Neural cell (in vitro differentiated cells): ENCODE measurements around the gene SHROOM2. TPM values are rescaled to one million over a fixed set of nuclear protein-coding genes. Genes with fewer than 3 reads are reported as not detected.

Experiments
- H2AFZ ChIP-seq: fragments of 200-600, 300-800 bp; sonication (generic), shearing (Covaris generic); 2 replicates; pipeline ENCODE4 v1.6.0; 2014; ENCODE audit warnings: low read depth, mild to moderate bottlenecking, antibody characterized with exemption, low read length, moderate library complexity
- H3F3A ChIP-seq: fragments of 200-600 bp; shearing (Covaris generic); 2 replicates; pipeline ENCODE4 v1.6.1; 2016; ENCODE audit warnings: mild to moderate bottlenecking, moderate library complexity, mixed read lengths, antibody characterized with exemption, low read length; ENCODE audit not compliant: insufficient read depth, poor library complexity, severe bottlenecking
- H3K27ac ChIP-seq: fragments of 200-600, 300-800 bp; sonication (generic), shearing (Covaris generic); 2 replicates; pipeline ENCODE4 v1.5.1; 2014; ENCODE audit warnings: mild to moderate bottlenecking, low read length, moderate library complexity
- H3K27me3 ChIP-seq: fragments of 300-800, 200-600 bp; sonication (generic), shearing (Covaris generic); 2 replicates; pipeline ENCODE4 v1.6.0; 2014; ENCODE audit warnings: mild to moderate bottlenecking, low read depth, low read length, moderate library complexity; ENCODE audit not compliant: insufficient read depth
- H3K36me3 ChIP-seq: fragments of 300-800, 200-600 bp; sonication (generic), shearing (Covaris generic); 2 replicates; pipeline ENCODE4 v1.5.1; 2014; ENCODE audit warnings: mild to moderate bottlenecking, antibody characterized with exemption, low read length, moderate library complexity; ENCODE audit not compliant: insufficient read depth
- H3K4me2 ChIP-seq: fragments of 300-800, 200-600 bp; sonication (generic), shearing (Covaris generic); 2 replicates; pipeline ENCODE4 v1.6.0; 2014; ENCODE audit warnings: mild to moderate bottlenecking, low read length
- H3K4me3 ChIP-seq: fragments of 300-800, 200-600 bp; sonication (generic), shearing (Covaris generic); 2 replicates; pipeline ENCODE4 v1.5.1; 2014; ENCODE audit warnings: mild to moderate bottlenecking, low read length, moderate library complexity
- H3K79me2 ChIP-seq: fragments of 200-600 bp; shearing (Covaris generic); replicated peaks from 2 replicates; pipeline ENCODE4 v1.6.0; 2014; ENCODE audit warnings: mild to moderate bottlenecking, low read length, moderate library complexity; ENCODE audit not compliant: insufficient read depth
- H3K9ac ChIP-seq: fragments of 300-800, 200-600 bp; sonication (generic), shearing (Covaris generic); 2 replicates; pipeline ENCODE4 v1.6.1; 2016; ENCODE audit warnings: mild to moderate bottlenecking, low read length, mixed read lengths
- H3K9me2 ChIP-seq: fragments of 200-600 bp; shearing (Covaris generic); 2 replicates; pipeline ENCODE4 v1.6.1; 2016; ENCODE audit warnings: mild to moderate bottlenecking, low read length, mixed read lengths; ENCODE audit not compliant: insufficient read depth
- H3K9me3 ChIP-seq: fragments of 200-600, 300-800 bp; sonication (generic), shearing (Covaris generic); 2 replicates; pipeline ENCODE4 v1.6.1; 2016; ENCODE audit warnings: mild to moderate bottlenecking, mixed run types, low read length, moderate library complexity, mixed read lengths
- H4K20me1 ChIP-seq: fragments of 200-600 bp; shearing (Covaris generic); 2 replicates; pipeline ENCODE4 v1.6.1; 2016; ENCODE audit warnings: mild to moderate bottlenecking, mixed run types; ENCODE audit not compliant: insufficient read depth
- CTCF ChIP-seq: fragments of 450-650 bp; IDR thresholded peaks from 2 replicates; pipeline ENCODE4 v1.5.1; 2014; ENCODE audit warnings: antibody characterized with exemption, mild to moderate bottlenecking, moderate library complexity; ENCODE audit not compliant: poor library complexity, severe bottlenecking
- EP300 ChIP-seq: fragments of 450-650 bp; conservative IDR thresholded peaks from 2 replicates; pipeline ENCODE4 v1.6.1; 2014; ENCODE audit warnings: antibody characterized with exemption, mild to moderate bottlenecking, moderate library complexity; ENCODE audit not compliant: poor library complexity, severe bottlenecking
- EZH2 ChIP-seq: fragments of 200-600, 300-800 bp; shearing (Covaris generic), sonication (generic); IDR thresholded peaks from 2 replicates; pipeline ENCODE4 v1.6.1; 2014; ENCODE audit warnings: antibody characterized with exemption, low read length, borderline replicate concordance, mild to moderate bottlenecking; ENCODE audit not compliant: insufficient read depth, poor library complexity, severe bottlenecking
- MXI1 ChIP-seq: fragments of 450-650 bp; conservative IDR thresholded peaks from 2 replicates; pipeline ENCODE4 v1.6.1; 2014; ENCODE audit warnings: antibody characterized with exemption, mild to moderate bottlenecking; ENCODE audit not compliant: poor library complexity, severe bottlenecking
- POLR2AphosphoS5 ChIP-seq: IDR thresholded peaks from 2 replicates; pipeline ENCODE4 v1.6.1; 2012
- RAD21 ChIP-seq: fragments of 450-650 bp; conservative IDR thresholded peaks from 2 replicates; pipeline ENCODE4 v1.6.1; 2014; ENCODE audit warnings: antibody characterized with exemption, mild to moderate bottlenecking, moderate library complexity
- REST ChIP-seq: IDR thresholded peaks from 2 replicates; pipeline ENCODE4 v1.6.1; 2012; ENCODE audit warnings: borderline replicate concordance
- SMC3 ChIP-seq: fragments of 450-650 bp; conservative IDR thresholded peaks from 2 replicates; pipeline ENCODE4 v1.6.1; 2014; ENCODE audit warnings: antibody characterized with exemption, mild to moderate bottlenecking, moderate library complexity; ENCODE audit not compliant: poor library complexity
- TAF1 ChIP-seq: IDR thresholded peaks from 2 replicates; pipeline ENCODE4 v1.6.1; 2012; ENCODE audit warnings: low read depth
- polyA plus RNA-seq: library from polyadenylated mRNA; depleted of rRNA; stranded (reverse); fragments of >200 nt; gene quantifications from 2 replicates; pipeline ENCODE4 v1.2.3, GENCODE V29; 2014

Gene SHROOM2
- polyA plus RNA-seq, 1 donor from 2014 or later = 9.2 TPM

GRCh38 chrX:9816084-9816700, 30.0 kb downstream of the SHROOM2 start:
- Histone ChIP-seq H2AFZ (no peak overlapping the region), H3K9me2 (no peaks in the 10 kb centered on the region), H3K9ac (no peak overlapping the region), H3K9me3 (no peaks in the 10 kb centered on the region), H3F3A (no peaks in the 10 kb centered on the region), H3K4me2 (no peak overlapping the region), H3K79me2 (no peaks in the 10 kb centered on the region), H3K4me3 (no peak overlapping the region), H3K27me3 (no peaks in the 10 kb centered on the region), H3K27ac (no peak overlapping the region), H4K20me1 (no peaks in the 10 kb centered on the region), H3K36me3 (no peaks in the 10 kb centered on the region)
- TF ChIP-seq MXI1 (no peak), POLR2AphosphoS5 (no peak), SMC3 (no peak), RAD21 (no peak), EZH2 (no peak), TAF1 (no peak), REST (no peak)

GRCh38 chrX:9821572-9821971, 35.3 kb downstream of the SHROOM2 start:
- H3K4me2 ChIP-seq = no peak overlapping the region
- no peaks in the 10 kb centered on the region for H4K20me1 ChIP-seq
- H3K9me3 ChIP-seq = no peaks in the 10 kb centered on the region
- no peaks in the 10 kb centered on the region for H3K9me2 ChIP-seq
- H3K4me3 ChIP-seq = no peak overlapping the region
- H3K36me3 ChIP-seq = no peaks in the 10 kb centered on the region
- H3K27ac ChIP-seq = no peak overlapping the region
- H3K79me2 ChIP-seq = no peaks in the 10 kb centered on the region
- no peak overlapping the region for H2AFZ ChIP-seq
- no peak overlapping the region for H3K9ac ChIP-seq
- no peaks in the 10 kb centered on the region for H3K27me3 ChIP-seq
- H3F3A ChIP-seq = no peaks in the 10 kb centered on the region
- TF ChIP-seq RAD21 (no peak), REST (no peak), CTCF (no peak), EZH2 (no peak), SMC3 (no peak), MXI1 (no peak), POLR2AphosphoS5 (no peak), EP300 (no peak), TAF1 (no peak)
